HCT116 (cell line): Measurements from ENCODE around the gene OTOL1.

Experiments
- EZH2 ChIP-seq: fragments of 200-600 bp; sonication (generic); IDR thresholded peaks from 2 replicates; pipeline ENCODE4 v1.6.1; 2017; ENCODE audit warnings: antibody characterized with exemption, mixed run types
- POLR2A ChIP-seq: IDR thresholded peaks from 2 replicates; pipeline ENCODE4 v1.7.0; 2011; ENCODE audit warnings: borderline replicate concordance; ENCODE audit not compliant: insufficient read depth, insufficient read length; ENCODE audit errors: extremely low read depth
- POLR2AphosphoS5 ChIP-seq: IDR thresholded peaks from 2 replicates; pipeline ENCODE4 v1.6.1; 2011; ENCODE audit warnings: mild to moderate bottlenecking, low read depth, low read length, moderate library complexity
- RAD21 ChIP-seq: IDR thresholded peaks from 2 replicates; pipeline ENCODE4 v1.6.1; 2012; ENCODE audit warnings: low read depth, mild to moderate bottlenecking
- SIN3A ChIP-seq: IDR thresholded peaks from 2 replicates; pipeline ENCODE4 v1.6.1; 2012; ENCODE audit warnings: low read depth
- SRF ChIP-seq: IDR thresholded peaks from 2 replicates; pipeline ENCODE4 v1.6.1; 2012; ENCODE audit warnings: low read depth
- TCF7L2 ChIP-seq: IDR thresholded peaks from 2 replicates; pipeline ENCODE4 v1.7.0; 2011; ENCODE audit warnings: borderline replicate concordance, inconsistent platforms; ENCODE audit not compliant: insufficient read depth, insufficient read length; ENCODE audit errors: extremely low read depth
- YY1 ChIP-seq: IDR thresholded peaks from 2 replicates; pipeline ENCODE4 v1.6.1; 2011; ENCODE audit warnings: low read length, low read depth, moderate library complexity, mild to moderate bottlenecking; ENCODE audit not compliant: insufficient replicate concordance; ENCODE audit errors: extremely low read depth
- ZNF274 ChIP-seq: fragments of 200-500 bp; sonication (Bioruptor generic); IDR thresholded peaks from 2 replicates; pipeline ENCODE4 v1.6.1; 2014; ENCODE audit warnings: mild to moderate bottlenecking, low read depth, low read length, inconsistent platforms
- TF ChIP-seq, protein P1 (sequence below), 3 experiments: fragments of 200-600 bp in 1 of 3; sonication (generic) in 1 of 3; IDR thresholded peaks in 2 of 3; conservative IDR thresholded peaks in 1 of 3; 2 replicates each; pipeline ENCODE4 v1.5.1; 2012 to 2017; ENCODE audit warnings: low read depth in 2 of 3, low read length in 2 of 3, antibody characterized with exemption in 1 of 3, borderline replicate concordance in 1 of 3, control low read depth in 1 of 3, mild to moderate bottlenecking in 1 of 3, mixed read lengths in 1 of 3, mixed run types in 1 of 3, moderate library complexity in 1 of 3; ENCODE audit not compliant: insufficient read depth in 1 of 3
- TF ChIP-seq, protein P2 (sequence below): IDR thresholded peaks from 2 replicates; pipeline ENCODE4 v1.6.1; 2012; ENCODE audit warnings: low read depth
- TF ChIP-seq, protein P3 (sequence below): IDR thresholded peaks from 2 replicates; pipeline ENCODE4 v1.6.1; 2012

DNA sequence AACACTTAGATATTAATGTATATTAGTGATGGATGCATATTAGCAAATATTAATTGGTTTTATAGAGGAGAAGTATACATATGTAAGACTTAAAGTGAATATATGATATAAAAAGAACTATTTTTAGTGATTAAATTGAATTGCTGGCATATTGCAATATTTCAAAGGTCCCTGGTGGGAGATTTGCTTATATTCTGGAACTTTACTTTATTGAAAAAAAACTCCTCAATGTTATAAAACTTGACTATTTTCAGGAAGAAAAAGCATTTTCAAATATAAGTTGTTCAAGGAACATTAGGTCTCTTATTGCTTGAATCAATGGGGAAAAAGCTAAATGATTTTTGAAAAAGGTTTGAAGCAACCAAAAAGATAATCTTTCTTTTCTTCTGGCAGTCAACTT, 21.4 kb upstream of the OTOL1 start:
- TF ChIP-seq, protein P1, sequence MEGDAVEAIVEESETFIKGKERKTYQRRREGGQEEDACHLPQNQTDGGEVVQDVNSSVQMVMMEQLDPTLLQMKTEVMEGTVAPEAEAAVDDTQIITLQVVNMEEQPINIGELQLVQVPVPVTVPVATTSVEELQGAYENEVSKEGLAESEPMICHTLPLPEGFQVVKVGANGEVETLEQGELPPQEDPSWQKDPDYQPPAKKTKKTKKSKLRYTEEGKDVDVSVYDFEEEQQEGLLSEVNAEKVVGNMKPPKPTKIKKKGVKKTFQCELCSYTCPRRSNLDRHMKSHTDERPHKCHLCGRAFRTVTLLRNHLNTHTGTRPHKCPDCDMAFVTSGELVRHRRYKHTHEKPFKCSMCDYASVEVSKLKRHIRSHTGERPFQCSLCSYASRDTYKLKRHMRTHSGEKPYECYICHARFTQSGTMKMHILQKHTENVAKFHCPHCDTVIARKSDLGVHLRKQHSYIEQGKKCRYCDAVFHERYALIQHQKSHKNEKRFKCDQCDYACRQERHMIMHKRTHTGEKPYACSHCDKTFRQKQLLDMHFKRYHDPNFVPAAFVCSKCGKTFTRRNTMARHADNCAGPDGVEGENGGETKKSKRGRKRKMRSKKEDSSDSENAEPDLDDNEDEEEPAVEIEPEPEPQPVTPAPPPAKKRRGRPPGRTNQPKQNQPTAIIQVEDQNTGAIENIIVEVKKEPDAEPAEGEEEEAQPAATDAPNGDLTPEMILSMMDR (IDR thresholded peaks at IDR 0.05 in 2 of 3, conservative IDR thresholded peaks at IDR 0.05 in 1 of 3; ENCODE audit: borderline replicate concordance in 1 of 3, insufficient read depth in 1 of 3, low read depth in 2 of 3, low read length in 2 of 3) = no peak
- no peak for TF ChIP-seq ZNF274
- TF ChIP-seq POLR2A = no peak
- no peak for TF ChIP-seq EZH2
- TF ChIP-seq, protein P2, sequence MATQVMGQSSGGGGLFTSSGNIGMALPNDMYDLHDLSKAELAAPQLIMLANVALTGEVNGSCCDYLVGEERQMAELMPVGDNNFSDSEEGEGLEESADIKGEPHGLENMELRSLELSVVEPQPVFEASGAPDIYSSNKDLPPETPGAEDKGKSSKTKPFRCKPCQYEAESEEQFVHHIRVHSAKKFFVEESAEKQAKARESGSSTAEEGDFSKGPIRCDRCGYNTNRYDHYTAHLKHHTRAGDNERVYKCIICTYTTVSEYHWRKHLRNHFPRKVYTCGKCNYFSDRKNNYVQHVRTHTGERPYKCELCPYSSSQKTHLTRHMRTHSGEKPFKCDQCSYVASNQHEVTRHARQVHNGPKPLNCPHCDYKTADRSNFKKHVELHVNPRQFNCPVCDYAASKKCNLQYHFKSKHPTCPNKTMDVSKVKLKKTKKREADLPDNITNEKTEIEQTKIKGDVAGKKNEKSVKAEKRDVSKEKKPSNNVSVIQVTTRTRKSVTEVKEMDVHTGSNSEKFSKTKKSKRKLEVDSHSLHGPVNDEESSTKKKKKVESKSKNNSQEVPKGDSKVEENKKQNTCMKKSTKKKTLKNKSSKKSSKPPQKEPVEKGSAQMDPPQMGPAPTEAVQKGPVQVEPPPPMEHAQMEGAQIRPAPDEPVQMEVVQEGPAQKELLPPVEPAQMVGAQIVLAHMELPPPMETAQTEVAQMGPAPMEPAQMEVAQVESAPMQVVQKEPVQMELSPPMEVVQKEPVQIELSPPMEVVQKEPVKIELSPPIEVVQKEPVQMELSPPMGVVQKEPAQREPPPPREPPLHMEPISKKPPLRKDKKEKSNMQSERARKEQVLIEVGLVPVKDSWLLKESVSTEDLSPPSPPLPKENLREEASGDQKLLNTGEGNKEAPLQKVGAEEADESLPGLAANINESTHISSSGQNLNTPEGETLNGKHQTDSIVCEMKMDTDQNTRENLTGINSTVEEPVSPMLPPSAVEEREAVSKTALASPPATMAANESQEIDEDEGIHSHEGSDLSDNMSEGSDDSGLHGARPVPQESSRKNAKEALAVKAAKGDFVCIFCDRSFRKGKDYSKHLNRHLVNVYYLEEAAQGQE = no peak
- TF ChIP-seq, protein P3, sequence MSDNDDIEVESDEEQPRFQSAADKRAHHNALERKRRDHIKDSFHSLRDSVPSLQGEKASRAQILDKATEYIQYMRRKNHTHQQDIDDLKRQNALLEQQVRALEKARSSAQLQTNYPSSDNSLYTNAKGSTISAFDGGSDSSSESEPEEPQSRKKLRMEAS = no peak
- TF ChIP-seq SIN3A = no peak
- no peak for TF ChIP-seq YY1
- TF ChIP-seq TCF7L2 = no peak
- no peak for TF ChIP-seq SRF
- TF ChIP-seq POLR2AphosphoS5 = no peak
- TF ChIP-seq RAD21 = no peak
